Progenitor cell of endocrine pancreas (in vitro differentiated cells): ENCODE measurements around the gene ISYNA1. TPM values are rescaled to one million over a fixed set of nuclear protein-coding genes. Genes with fewer than 3 reads are reported as not detected.
A peak's percentile ranks its signal among the peaks of the same experiment; 100 is the strongest.

Source experiments
- DNase-seq: peaks from one replicate; pipeline ENCODE4 v3.0.0; 2021; ENCODE audit warnings: low spot score; ENCODE audit not compliant: unreplicated experiment
- H3K27ac Mint-ChIP-seq: 2 replicates; pipeline ENCODE4 v1.8.0; 2021; ENCODE audit warnings: mild to moderate bottlenecking, moderate library complexity, mixed read lengths
- H3K27me3 Mint-ChIP-seq: 2 replicates; pipeline ENCODE4 v1.8.0; 2021; ENCODE audit warnings: mixed read lengths
- H3K36me3 Mint-ChIP-seq: 2 replicates; pipeline ENCODE4 v1.8.0; 2022; ENCODE audit warnings: mixed read lengths; ENCODE audit not compliant: insufficient read depth
- H3K4me1 Mint-ChIP-seq: 2 replicates; pipeline ENCODE4 v1.8.0; 2021; ENCODE audit warnings: low read depth, mixed read lengths
- H3K4me3 Mint-ChIP-seq: 2 replicates; pipeline ENCODE4 v1.8.0; 2021; ENCODE audit warnings: low read depth, mild to moderate bottlenecking, moderate library complexity, mixed read lengths
- H3K9me3 Mint-ChIP-seq: 2 replicates; pipeline ENCODE4 v1.8.0; 2021; ENCODE audit warnings: low read depth, mixed read lengths
- microRNA-seq: library from miRNA; unstranded; fragments of <30 nt; microRNA quantifications from one replicate; pipeline ENCODE4 v1.1.0, GENCODE V29; 2020; ENCODE audit warnings: borderline number of aligned reads; ENCODE audit not compliant: unreplicated experiment
- total RNA-seq: library from RNA; stranded (reverse); gene quantifications from 2 replicates; pipeline ENCODE4 v1.2.1, GENCODE V29; 2021
- TF ChIP-seq, protein P1 (sequence below): fragments of 200-600 bp; sonication (generic); IDR thresholded peaks from one replicate; pipeline ENCODE4 v1.5.0; 2021; ENCODE audit warnings: antibody characterized with exemption, mild to moderate bottlenecking; ENCODE audit not compliant: unreplicated experiment

Gene ISYNA1
- total RNA-seq, 1 donor from 2014 or later, result 234 TPM

DNA sequence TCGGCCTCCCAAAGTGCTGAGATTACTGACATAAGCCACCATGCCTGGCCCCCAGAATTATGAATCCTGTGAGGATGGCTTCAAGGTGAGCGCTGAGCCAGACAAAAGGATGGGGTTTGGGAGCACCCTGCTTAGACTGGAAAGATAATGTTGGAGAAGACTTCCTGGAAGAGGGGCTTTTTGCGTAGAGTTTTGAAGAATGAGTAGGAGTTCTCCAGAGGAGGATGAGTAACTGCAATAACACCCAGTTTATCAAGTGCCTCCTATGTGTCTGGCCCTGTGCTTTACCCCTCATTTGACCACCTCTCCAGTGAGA lies 52.6 kb downstream of the ISYNA1 start:
- TF ChIP-seq, protein P1, sequence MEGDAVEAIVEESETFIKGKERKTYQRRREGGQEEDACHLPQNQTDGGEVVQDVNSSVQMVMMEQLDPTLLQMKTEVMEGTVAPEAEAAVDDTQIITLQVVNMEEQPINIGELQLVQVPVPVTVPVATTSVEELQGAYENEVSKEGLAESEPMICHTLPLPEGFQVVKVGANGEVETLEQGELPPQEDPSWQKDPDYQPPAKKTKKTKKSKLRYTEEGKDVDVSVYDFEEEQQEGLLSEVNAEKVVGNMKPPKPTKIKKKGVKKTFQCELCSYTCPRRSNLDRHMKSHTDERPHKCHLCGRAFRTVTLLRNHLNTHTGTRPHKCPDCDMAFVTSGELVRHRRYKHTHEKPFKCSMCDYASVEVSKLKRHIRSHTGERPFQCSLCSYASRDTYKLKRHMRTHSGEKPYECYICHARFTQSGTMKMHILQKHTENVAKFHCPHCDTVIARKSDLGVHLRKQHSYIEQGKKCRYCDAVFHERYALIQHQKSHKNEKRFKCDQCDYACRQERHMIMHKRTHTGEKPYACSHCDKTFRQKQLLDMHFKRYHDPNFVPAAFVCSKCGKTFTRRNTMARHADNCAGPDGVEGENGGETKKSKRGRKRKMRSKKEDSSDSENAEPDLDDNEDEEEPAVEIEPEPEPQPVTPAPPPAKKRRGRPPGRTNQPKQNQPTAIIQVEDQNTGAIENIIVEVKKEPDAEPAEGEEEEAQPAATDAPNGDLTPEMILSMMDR, result no peak
- DNase-seq, result no peak
- Mint-ChIP-seq H3K4me1 (peaks cover 25% of the 10 kb centered on the region), H3K27ac (peak overlapping the region; percentile 85), H3K9me3 (no peaks in the 10 kb centered on the region), H3K36me3 (peaks cover 3% of the 10 kb centered on the region), H3K4me3 (no peak overlapping the region), H3K27me3 (no peaks in the 10 kb centered on the region)

- no peak for DNase-seq
- Mint-ChIP-seq H3K4me3 (no peak overlapping the region), H3K27me3 (no peaks in the 10 kb centered on the region), H3K9me3 (no peaks in the 10 kb centered on the region), H3K27ac (peak overlapping the region; percentile 78), H3K36me3 (peaks cover 2% of the 10 kb centered on the region), H3K4me1 (peaks cover 30% of the 10 kb centered on the region)
- TF ChIP-seq, protein P1, result no peak
Observed at GRCh38 chr19:18384775-18385174, 53.2 kb downstream of the ISYNA1 start.

Small RNA genes lying within 50 kb of the gene (microRNA-seq; reads per million reads assigned to microRNA genes)
- not detected for gene MIR3189

Other genes starting within 250 kb of the ISYNA1 start
- gene MPV17L2, start 244.9 kb downstream of the ISYNA1 start, total RNA-seq, result 10.6 and 11.5 TPM in 2 replicates
- gene RAB3A, start 234.1 kb downstream of the ISYNA1 start, total RNA-seq, result 3.3 and 5.1 TPM in 2 replicates
- 0.53 and 1.6 TPM in 2 replicates for gene PDE4C, start 211.7 kb downstream of the ISYNA1 start, total RNA-seq
- gene IQCN, start 163.7 kb downstream of the ISYNA1 start, total RNA-seq, result 10.5 and 10.9 TPM in 2 replicates
- 158 and 168 TPM in 2 replicates for gene JUND, start 156.5 kb downstream of the ISYNA1 start, total RNA-seq
- 150 and 154 TPM in 2 replicates for gene LSM4, start 115.1 kb downstream of the ISYNA1 start, total RNA-seq
- gene PGPEP1, start 97.5 kb downstream of the ISYNA1 start, total RNA-seq, result 43.5 and 51.3 TPM in 2 replicates
- 10.5 and 14.4 TPM in 2 replicates for gene GDF15, start 52.0 kb downstream of the ISYNA1 start, total RNA-seq
- gene LRRC25, start 40.5 kb downstream of the ISYNA1 start, total RNA-seq, result not detected in 2 replicates
- gene SSBP4, start 18.7 kb downstream of the ISYNA1 start, total RNA-seq, result 57.7 and 61.8 TPM in 2 replicates
- 13.8 and 15.5 TPM in 2 replicates for gene ELL, start 83.9 kb upstream of the ISYNA1 start, total RNA-seq
- gene FKBP8, start 105.4 kb upstream of the ISYNA1 start, total RNA-seq, result 216 and 220 TPM in 2 replicates
- 77.7 and 82.8 TPM in 2 replicates for gene KXD1, start 119.7 kb upstream of the ISYNA1 start, total RNA-seq
- gene UBA52, start 133.7 kb upstream of the ISYNA1 start, total RNA-seq, result 951 and 968 TPM in 2 replicates
- gene REX1BD, start 150.7 kb upstream of the ISYNA1 start, total RNA-seq, result 66.5 and 67.4 TPM in 2 replicates
- gene CRLF1, start 168.7 kb upstream of the ISYNA1 start, total RNA-seq, result 4.4 and 6.0 TPM in 2 replicates
- gene TMEM59L, start 174.7 kb upstream of the ISYNA1 start, total RNA-seq, result 5.0 and 6.4 TPM in 2 replicates
- 11.6 and 12.3 TPM in 2 replicates for gene KLHL26, start 198.9 kb upstream of the ISYNA1 start, total RNA-seq
- 39.5 and 39.7 TPM in 2 replicates for gene CRTC1, start 245.5 kb upstream of the ISYNA1 start, total RNA-seq